ENCODE measurements around the gene LRRIQ3. TPM values are rescaled to one million over a fixed set of nuclear protein-coding genes. Genes with fewer than 3 reads are reported as not detected.

Gene LRRIQ3, protein sequence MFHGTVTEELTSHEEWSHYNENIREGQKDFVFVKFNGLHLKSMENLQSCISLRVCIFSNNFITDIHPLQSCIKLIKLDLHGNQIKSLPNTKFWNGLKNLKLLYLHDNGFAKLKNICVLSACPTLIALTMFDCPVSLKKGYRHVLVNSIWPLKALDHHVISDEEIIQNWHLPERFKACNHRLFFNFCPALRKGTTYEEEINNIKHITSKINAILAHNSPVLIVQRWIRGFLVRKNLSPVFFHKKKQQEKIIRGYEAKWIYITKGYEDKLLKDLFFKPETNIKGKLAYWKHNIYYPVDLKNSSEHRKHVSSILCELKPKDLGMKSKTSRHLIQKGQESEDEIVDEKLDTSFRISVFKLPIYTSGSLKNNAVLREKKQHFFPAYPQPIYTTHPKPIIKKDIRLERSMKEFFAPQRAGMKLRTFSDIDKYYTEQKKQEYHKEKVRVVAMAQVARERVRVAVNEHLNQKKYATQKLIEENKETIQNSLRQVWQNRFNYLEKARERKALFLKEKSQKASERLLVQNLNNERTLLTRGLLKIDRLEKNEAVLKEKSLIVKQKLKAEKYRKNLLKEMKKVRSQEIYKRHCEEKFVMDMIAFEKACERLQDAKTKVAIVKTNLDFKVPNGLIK
- total RNA-seq (1 to 10 TPM; 1.3 to 1.6 TPM), polyA plus RNA-seq (under 1 TPM; 0.37 to 0.69 TPM)

DNA sequence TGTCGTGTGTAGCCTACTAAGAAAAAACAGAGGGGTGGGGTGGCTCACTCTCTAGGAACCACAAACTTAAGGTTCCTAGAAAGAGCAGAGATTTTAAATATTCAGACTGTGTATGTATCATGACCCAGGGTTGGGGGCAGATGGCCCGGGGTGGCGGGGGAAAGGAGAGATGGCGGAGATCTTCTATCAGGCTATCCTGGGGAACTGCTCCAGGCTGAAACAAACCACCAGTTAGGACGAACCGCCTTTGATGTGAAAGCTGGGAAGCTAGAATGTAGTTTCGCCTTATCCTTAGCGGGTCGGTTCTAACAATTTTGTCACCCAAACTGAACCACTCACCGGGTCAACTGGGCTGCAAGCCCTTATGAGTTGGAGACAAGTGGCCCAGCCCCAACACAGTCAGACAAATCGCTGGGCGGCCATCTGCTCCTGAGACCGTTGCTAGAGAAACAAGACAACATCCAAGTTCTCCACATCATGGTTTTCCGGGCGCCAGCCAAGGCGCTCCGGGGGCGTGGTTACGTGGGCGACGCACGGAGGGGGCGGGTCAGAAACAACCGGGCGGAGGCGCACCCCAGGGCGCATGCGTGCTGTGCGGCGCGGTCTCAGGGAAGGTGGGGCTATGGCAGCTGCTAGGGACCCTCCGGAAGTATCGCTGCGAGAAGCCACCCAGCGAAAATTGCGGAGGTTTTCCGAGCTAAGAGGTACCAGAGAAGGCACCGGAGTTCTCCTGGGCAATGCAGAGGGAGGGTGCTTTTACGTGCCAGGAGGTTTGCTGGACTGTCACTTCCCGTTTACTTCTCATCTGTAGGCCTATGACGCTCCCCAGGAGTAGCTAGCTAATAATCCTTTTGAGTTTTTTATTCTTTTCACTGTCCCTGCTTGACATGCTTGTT is at the start of gene LRRIQ3, which contains the start of gene FPGT:
Gene LRRIQ3, minus strand, starts transcription at position 520 of the 896 bp plus-strand sequence. CDS start 14,492 bp downstream, outside the sequence.
Gene FPGT, plus strand, starts transcription at position 586 of the 896 bp plus-strand sequence. Its CDS starts 37 bp downstream, at position 623.
- no peaks in the 10 kb centered on the region for H3K27me3 ChIP-seq (ENCODE audit: control insufficient read depth in 4 of 4, insufficient read depth in 4 of 4, low read length in 3 of 4)
- TF ChIP-seq YY1 (IDR thresholded peaks at IDR 0.05) (peak; percentile 92), TAF1 (conservative IDR thresholded peaks at IDR 0.05) (peak; percentile 45), RAD21 (IDR thresholded peaks at IDR 0.05) (no peak), FOXA2 (IDR thresholded peaks at IDR 0.05) (no peak), SP1 (IDR thresholded peaks at IDR 0.05) (peak; percentile 48), HNF4G (IDR thresholded peaks at IDR 0.05) (no peak), GABPA (IDR thresholded peaks at IDR 0.05 in 1 of 2, conservative IDR thresholded peaks at IDR 0.05 in 1 of 2) (peak in 1 of 2 donors; percentile 70), HNF4A (conservative IDR thresholded peaks at IDR 0.05) (peak in 1 of 2 donors; percentile 5), JUND (IDR thresholded peaks at IDR 0.05) (peak in 1 of 2 donors; percentile 24), RXRA (IDR thresholded peaks at IDR 0.05) (no peak), FOXA1 (IDR thresholded peaks at IDR 0.05) (no peak), EGR1 (IDR thresholded peaks at IDR 0.05; ENCODE audit: low read depth in 2 of 2) (peak; percentile 97 to 98), NR2F2 (IDR thresholded peaks at IDR 0.05) (peak; percentile 23)
- TF ChIP-seq, protein P1, sequence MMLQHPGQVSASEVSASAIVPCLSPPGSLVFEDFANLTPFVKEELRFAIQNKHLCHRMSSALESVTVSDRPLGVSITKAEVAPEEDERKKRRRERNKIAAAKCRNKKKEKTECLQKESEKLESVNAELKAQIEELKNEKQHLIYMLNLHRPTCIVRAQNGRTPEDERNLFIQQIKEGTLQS (IDR thresholded peaks at IDR 0.05): no peak
- TF ChIP-seq, protein P2, sequence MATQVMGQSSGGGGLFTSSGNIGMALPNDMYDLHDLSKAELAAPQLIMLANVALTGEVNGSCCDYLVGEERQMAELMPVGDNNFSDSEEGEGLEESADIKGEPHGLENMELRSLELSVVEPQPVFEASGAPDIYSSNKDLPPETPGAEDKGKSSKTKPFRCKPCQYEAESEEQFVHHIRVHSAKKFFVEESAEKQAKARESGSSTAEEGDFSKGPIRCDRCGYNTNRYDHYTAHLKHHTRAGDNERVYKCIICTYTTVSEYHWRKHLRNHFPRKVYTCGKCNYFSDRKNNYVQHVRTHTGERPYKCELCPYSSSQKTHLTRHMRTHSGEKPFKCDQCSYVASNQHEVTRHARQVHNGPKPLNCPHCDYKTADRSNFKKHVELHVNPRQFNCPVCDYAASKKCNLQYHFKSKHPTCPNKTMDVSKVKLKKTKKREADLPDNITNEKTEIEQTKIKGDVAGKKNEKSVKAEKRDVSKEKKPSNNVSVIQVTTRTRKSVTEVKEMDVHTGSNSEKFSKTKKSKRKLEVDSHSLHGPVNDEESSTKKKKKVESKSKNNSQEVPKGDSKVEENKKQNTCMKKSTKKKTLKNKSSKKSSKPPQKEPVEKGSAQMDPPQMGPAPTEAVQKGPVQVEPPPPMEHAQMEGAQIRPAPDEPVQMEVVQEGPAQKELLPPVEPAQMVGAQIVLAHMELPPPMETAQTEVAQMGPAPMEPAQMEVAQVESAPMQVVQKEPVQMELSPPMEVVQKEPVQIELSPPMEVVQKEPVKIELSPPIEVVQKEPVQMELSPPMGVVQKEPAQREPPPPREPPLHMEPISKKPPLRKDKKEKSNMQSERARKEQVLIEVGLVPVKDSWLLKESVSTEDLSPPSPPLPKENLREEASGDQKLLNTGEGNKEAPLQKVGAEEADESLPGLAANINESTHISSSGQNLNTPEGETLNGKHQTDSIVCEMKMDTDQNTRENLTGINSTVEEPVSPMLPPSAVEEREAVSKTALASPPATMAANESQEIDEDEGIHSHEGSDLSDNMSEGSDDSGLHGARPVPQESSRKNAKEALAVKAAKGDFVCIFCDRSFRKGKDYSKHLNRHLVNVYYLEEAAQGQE (IDR thresholded peaks at IDR 0.05): no peak
- TF ChIP-seq, protein P3, sequence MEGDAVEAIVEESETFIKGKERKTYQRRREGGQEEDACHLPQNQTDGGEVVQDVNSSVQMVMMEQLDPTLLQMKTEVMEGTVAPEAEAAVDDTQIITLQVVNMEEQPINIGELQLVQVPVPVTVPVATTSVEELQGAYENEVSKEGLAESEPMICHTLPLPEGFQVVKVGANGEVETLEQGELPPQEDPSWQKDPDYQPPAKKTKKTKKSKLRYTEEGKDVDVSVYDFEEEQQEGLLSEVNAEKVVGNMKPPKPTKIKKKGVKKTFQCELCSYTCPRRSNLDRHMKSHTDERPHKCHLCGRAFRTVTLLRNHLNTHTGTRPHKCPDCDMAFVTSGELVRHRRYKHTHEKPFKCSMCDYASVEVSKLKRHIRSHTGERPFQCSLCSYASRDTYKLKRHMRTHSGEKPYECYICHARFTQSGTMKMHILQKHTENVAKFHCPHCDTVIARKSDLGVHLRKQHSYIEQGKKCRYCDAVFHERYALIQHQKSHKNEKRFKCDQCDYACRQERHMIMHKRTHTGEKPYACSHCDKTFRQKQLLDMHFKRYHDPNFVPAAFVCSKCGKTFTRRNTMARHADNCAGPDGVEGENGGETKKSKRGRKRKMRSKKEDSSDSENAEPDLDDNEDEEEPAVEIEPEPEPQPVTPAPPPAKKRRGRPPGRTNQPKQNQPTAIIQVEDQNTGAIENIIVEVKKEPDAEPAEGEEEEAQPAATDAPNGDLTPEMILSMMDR (IDR thresholded peaks at IDR 0.05; ENCODE audit: low read depth, low read length, missing input control): no peak
- TF ChIP-seq, protein P4, sequence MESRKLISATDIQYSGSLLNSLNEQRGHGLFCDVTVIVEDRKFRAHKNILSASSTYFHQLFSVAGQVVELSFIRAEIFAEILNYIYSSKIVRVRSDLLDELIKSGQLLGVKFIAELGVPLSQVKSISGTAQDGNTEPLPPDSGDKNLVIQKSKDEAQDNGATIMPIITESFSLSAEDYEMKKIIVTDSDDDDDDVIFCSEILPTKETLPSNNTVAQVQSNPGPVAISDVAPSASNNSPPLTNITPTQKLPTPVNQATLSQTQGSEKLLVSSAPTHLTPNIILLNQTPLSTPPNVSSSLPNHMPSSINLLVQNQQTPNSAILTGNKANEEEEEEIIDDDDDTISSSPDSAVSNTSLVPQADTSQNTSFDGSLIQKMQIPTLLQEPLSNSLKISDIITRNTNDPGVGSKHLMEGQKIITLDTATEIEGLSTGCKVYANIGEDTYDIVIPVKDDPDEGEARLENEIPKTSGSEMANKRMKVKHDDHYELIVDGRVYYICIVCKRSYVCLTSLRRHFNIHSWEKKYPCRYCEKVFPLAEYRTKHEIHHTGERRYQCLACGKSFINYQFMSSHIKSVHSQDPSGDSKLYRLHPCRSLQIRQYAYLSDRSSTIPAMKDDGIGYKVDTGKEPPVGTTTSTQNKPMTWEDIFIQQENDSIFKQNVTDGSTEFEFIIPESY (IDR thresholded peaks at IDR 0.05): peak; percentile 37
- TF ChIP-seq, protein P5, sequence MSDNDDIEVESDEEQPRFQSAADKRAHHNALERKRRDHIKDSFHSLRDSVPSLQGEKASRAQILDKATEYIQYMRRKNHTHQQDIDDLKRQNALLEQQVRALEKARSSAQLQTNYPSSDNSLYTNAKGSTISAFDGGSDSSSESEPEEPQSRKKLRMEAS (IDR thresholded peaks at IDR 0.05): no peak
- 2% methylated on average over 41 of the region's 41 CpGs for WGBS

More for the DNA sequence above, at the start of gene LRRIQ3, which contains the start of gene FPGT:
- Histone ChIP-seq H3K27ac (ENCODE audit: low read depth in 1 of 2, low read length in 2 of 2) (peak within 1 kb of the TSS; percentile 74 to 83), H3K4me1 (ENCODE audit: control insufficient read depth in 4 of 4, insufficient read depth in 4 of 4, low read length in 3 of 4) (peaks cover 0 to 7% (median 2%) of the 10 kb centered on the region in 4 donors), H3K9me3 (ENCODE audit: control insufficient read depth in 4 of 4, low read length in 3 of 4) (no peaks in the 10 kb centered on the region), H3K9ac (ENCODE audit: low read depth in 1 of 2, low read length in 2 of 2) (peak within 1 kb of the TSS; percentile 74 to 90), H3K4me3 (ENCODE audit: low read depth in 1 of 3, low read length in 3 of 3) (peak within 1 kb of the TSS; percentile 73 to 98 (median 87)), H3K36me3 (ENCODE audit: control insufficient read depth in 4 of 4, insufficient read depth in 3 of 4, low read depth in 1 of 4, low read length in 3 of 4) (peaks cover 0 to 5% (median under 1%) of the 10 kb centered on the region in 4 donors)
- DNase-seq (ENCODE audit: low spot score): peak; percentile 96
